GM23338 (cell line): ENCODE results near the gene RGS6. TPM values are rescaled to one million over a fixed set of nuclear protein-coding genes. Genes with fewer than 3 reads are reported as not detected.

Experiments
- ATAC-seq: fragments of 200-7000 bp; cut with Tn5 transposase; 3 replicates; pipeline ENCODE4 v1.9.1; 2020
- DNase-seq: peaks from one replicate; pipeline ENCODE4 v3.0.0-alpha.2; 2015; ENCODE audit warnings: low spot score
- H2AFZ ChIP-seq: fragments of 200-600 bp; sonication (generic); 2 replicates; pipeline ENCODE4 v1.8.0; 2016; ENCODE audit warnings: antibody characterized with exemption, mild to moderate bottlenecking, moderate library complexity
- H3F3A ChIP-seq: fragments of 200-600 bp; sonication (generic); replicated peaks from 2 replicates; pipeline ENCODE4 v1.8.0; 2017; ENCODE audit warnings: antibody characterized with exemption, mixed run types, low read depth
- H3K27ac ChIP-seq: fragments of 200-600 bp; sonication (generic); 2 replicates; pipeline ENCODE4 v1.6.1; 2016; ENCODE audit warnings: low read depth
- H3K27me3 ChIP-seq: fragments of 200-600 bp; sonication (generic); 2 replicates; pipeline ENCODE4 v1.8.0; 2016; ENCODE audit warnings: mild to moderate bottlenecking, mixed run types, moderate library complexity; ENCODE audit not compliant: insufficient read depth
- H3K36me3 ChIP-seq: fragments of 200-600 bp; sonication (generic); 2 replicates; pipeline ENCODE4 v1.8.0; 2016; ENCODE audit warnings: mild to moderate bottlenecking; ENCODE audit not compliant: insufficient read depth
- H3K4me1 ChIP-seq: fragments of 200-600 bp; sonication (generic); 2 replicates; pipeline ENCODE4 v1.8.0; 2016; ENCODE audit warnings: mild to moderate bottlenecking, moderate library complexity; ENCODE audit not compliant: insufficient read depth
- H3K4me2 ChIP-seq: fragments of 200-600 bp; sonication (generic); 2 replicates; pipeline ENCODE4 v1.7.1; 2017; ENCODE audit warnings: mixed run types
- H3K4me3 ChIP-seq: fragments of 200-600 bp; sonication (generic); 2 replicates; pipeline ENCODE4 v1.6.1; 2016; ENCODE audit warnings: mixed run types
- H3K79me2 ChIP-seq: fragments of 200-600 bp; sonication (generic); replicated peaks from 2 replicates; pipeline ENCODE4 v1.8.0; 2017; ENCODE audit warnings: mild to moderate bottlenecking; ENCODE audit not compliant: insufficient read depth
- H3K9me2 ChIP-seq: fragments of 200-600 bp; sonication (generic); 2 replicates; pipeline ENCODE4 v1.8.0; 2017; ENCODE audit not compliant: insufficient read depth
- H4K20me1 ChIP-seq: fragments of 200-600 bp; sonication (generic); replicated peaks from 2 replicates; pipeline ENCODE4 v1.8.0; 2017; ENCODE audit warnings: mild to moderate bottlenecking; ENCODE audit not compliant: insufficient read depth
- H3K27ac Mint-ChIP-seq: 2 replicates; pipeline ENCODE4 v1.8.0; 2020; ENCODE audit warnings: inconsistent platforms, mild to moderate bottlenecking, moderate library complexity, mixed read lengths
- H3K27me3 Mint-ChIP-seq: 3 replicates; pipeline ENCODE4 v1.8.0; 2022; ENCODE audit warnings: low read depth, mild to moderate bottlenecking, moderate library complexity, mixed read lengths, inconsistent platforms; ENCODE audit not compliant: insufficient read depth, poor library complexity
- H3K36me3 Mint-ChIP-seq: 3 replicates; pipeline ENCODE4 v1.8.0; 2021; ENCODE audit warnings: low read depth, mild to moderate bottlenecking, inconsistent platforms, moderate library complexity, mixed read lengths
- H3K4me1 Mint-ChIP-seq: 3 replicates; pipeline ENCODE4 v1.8.0; 2020; ENCODE audit warnings: mild to moderate bottlenecking, inconsistent platforms, mixed read lengths
- H3K4me3 Mint-ChIP-seq: 3 replicates; pipeline ENCODE4 v1.8.0; 2021; ENCODE audit warnings: moderate library complexity, mild to moderate bottlenecking, inconsistent platforms, mixed read lengths
- H3K9me3 Mint-ChIP-seq: 3 replicates; pipeline ENCODE4 v1.8.0; 2020; ENCODE audit warnings: moderate library complexity, mild to moderate bottlenecking, inconsistent platforms, mixed read lengths
- CREB1 ChIP-seq: fragments of 250-450 bp; sonication (Bioruptor Pico); IDR thresholded peaks from 2 replicates; pipeline ENCODE4 v1.5.0; 2020; ENCODE audit warnings: low read depth, mild to moderate bottlenecking, moderate library complexity
- CTCF ChIP-seq, 2 experiments: fragments of 200-600 bp in 1 of 2; sonication (generic) in 1 of 2; conservative IDR thresholded peaks; 2 replicates each; pipeline versions ENCODE4 v1.5.1 to v1.6.1; 2016 to 2017; ENCODE audit warnings: antibody characterized with exemption in 2 of 2, low read depth in 2 of 2, mild to moderate bottlenecking in 2 of 2, moderate library complexity in 1 of 2
- JUNB ChIP-seq: IDR thresholded peaks from one replicate; pipeline ENCODE4 v1.6.1; 2016; ENCODE audit warnings: antibody characterized with exemption; ENCODE audit not compliant: unreplicated experiment
- NANOG ChIP-seq: IDR thresholded peaks from 2 replicates; pipeline ENCODE4 v1.6.1; 2016; ENCODE audit warnings: antibody characterized with exemption, borderline replicate concordance
- POLR2AphosphoS5 ChIP-seq: IDR thresholded peaks from 2 replicates; pipeline ENCODE4 v1.6.1; 2016; ENCODE audit warnings: antibody characterized with exemption, low read depth
- STAT1 ChIP-seq: IDR thresholded peaks from one replicate; pipeline ENCODE4 v1.6.1; 2016; ENCODE audit warnings: antibody characterized with exemption; ENCODE audit not compliant: unreplicated experiment
- ZNF114 ChIP-seq: fragments of 250-450 bp; sonication (Bioruptor Pico); IDR thresholded peaks from 2 replicates; pipeline ENCODE4 v1.5.0; 2020; ENCODE audit warnings: mild to moderate bottlenecking, moderate library complexity
- ZNF331 ChIP-seq: fragments of 250-450 bp; sonication (Bioruptor Pico); IDR thresholded peaks from 2 replicates; pipeline ENCODE4 v1.5.0; 2020; ENCODE audit warnings: low read depth, mild to moderate bottlenecking, moderate library complexity
- ZNF462 ChIP-seq: fragments of 250-450 bp; sonication (Bioruptor Pico); IDR thresholded peaks from 2 replicates; pipeline ENCODE4 v1.5.0; 2020; ENCODE audit warnings: mild to moderate bottlenecking, moderate library complexity
- polyA plus RNA-seq: library from polyadenylated mRNA; unstranded; fragments of >200 nt; fragmentation: Nextera tagmentation; extraction: Ambion mirVana; gene quantifications from 2 replicates; pipeline ENCODE4 v1.2.1, GENCODE V29; 2016
- total RNA-seq: library from RNA; depleted of rRNA; stranded (reverse); fragments of >200 nt; shearing (Covaris generic); gene quantifications from 2 replicates; pipeline ENCODE4 v1.2.3, GENCODE V29; 2014

RGS6 gene
- total and polyA plus RNA-seq, 2 experiments from 2014 or later, result 0.66 to 0.83 TPM

- TF ChIP-seq CTCF (conservative IDR thresholded peaks at IDR 0.05; ENCODE audit: low read depth in 2 of 2) (no peak), POLR2AphosphoS5 (no peak), CREB1 (CRISPR knock-in tag) (no peak), ZNF114 (no peak)
Measured at GRCh38 chr14:72573725-72574417, 641.6 kb downstream of the RGS6 start (continued).

- Histone ChIP-seq H4K20me1 (no peaks in the 10 kb centered on the region), H3K9me2 (no peaks in the 10 kb centered on the region), H3K27ac (no peak overlapping the region), H3K27me3 (no peaks in the 10 kb centered on the region), H2AFZ (no peak overlapping the region), H3F3A (no peaks in the 10 kb centered on the region), H3K36me3 (no peaks in the 10 kb centered on the region), H3K4me2 (no peak overlapping the region), H3K4me1 (no peaks in the 10 kb centered on the region), H3K79me2 (no peaks in the 10 kb centered on the region), H3K4me3 (no peak overlapping the region)
- Mint-ChIP-seq H3K27ac (no peak overlapping the region), H3K36me3 (no peaks in the 10 kb centered on the region; the same call in 2 of the 3 replicates), H3K4me3 (no peak overlapping the region), H3K9me3 (peaks cover 5% of the 10 kb centered on the region; the same call in 2 of the 3 replicates), H3K4me1 (0 out of 3 replicates have a peak, but pooled peaks cover 4% of the 10 kb centered on the region), H3K27me3 (peaks cover 3% of the 10 kb centered on the region)
- ATAC-seq (no peak), DNase-seq (no peak)
- TF ChIP-seq JUNB (no peak), ZNF462 (no peak), ZNF114 (no peak), STAT1 (no peak), NANOG (no peak), ZNF331 (CRISPR knock-in tag) (no peak)
Measured at GRCh38 chr14:72574715-72575114, 642.5 kb downstream of the RGS6 start.
